ENCODE data around the gene TSNAXIP1.

TSNAXIP1 gene

DNA sequence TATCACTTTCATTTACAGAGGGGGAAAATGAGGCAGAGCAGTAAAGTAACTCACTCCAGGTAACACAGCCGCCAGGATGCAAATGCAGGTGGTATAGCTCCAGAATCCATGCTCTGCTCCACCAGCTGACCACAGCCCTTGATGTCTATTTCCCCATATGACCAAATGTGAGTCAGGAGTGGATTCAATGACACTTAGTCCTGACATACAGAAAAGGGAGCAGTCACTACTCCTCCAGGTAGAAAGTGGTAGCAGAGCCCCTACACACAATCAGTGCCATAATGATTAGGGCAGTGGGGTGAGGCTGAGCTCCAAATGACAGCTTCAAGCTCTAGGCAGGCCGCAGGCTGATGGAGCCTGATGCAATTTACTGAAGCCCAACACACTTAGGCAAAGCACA, 44.3 kb upstream of the TSNAXIP1 start:
- no peak for DNase-seq (ENCODE audit: low spot score)
- TF ChIP-seq, protein P1, sequence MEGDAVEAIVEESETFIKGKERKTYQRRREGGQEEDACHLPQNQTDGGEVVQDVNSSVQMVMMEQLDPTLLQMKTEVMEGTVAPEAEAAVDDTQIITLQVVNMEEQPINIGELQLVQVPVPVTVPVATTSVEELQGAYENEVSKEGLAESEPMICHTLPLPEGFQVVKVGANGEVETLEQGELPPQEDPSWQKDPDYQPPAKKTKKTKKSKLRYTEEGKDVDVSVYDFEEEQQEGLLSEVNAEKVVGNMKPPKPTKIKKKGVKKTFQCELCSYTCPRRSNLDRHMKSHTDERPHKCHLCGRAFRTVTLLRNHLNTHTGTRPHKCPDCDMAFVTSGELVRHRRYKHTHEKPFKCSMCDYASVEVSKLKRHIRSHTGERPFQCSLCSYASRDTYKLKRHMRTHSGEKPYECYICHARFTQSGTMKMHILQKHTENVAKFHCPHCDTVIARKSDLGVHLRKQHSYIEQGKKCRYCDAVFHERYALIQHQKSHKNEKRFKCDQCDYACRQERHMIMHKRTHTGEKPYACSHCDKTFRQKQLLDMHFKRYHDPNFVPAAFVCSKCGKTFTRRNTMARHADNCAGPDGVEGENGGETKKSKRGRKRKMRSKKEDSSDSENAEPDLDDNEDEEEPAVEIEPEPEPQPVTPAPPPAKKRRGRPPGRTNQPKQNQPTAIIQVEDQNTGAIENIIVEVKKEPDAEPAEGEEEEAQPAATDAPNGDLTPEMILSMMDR (IDR thresholded peaks at IDR 0.05; ENCODE audit: borderline replicate concordance, control extremely low read depth, extremely low read depth, insufficient read depth, missing control alignments): no peak
- in situ Hi-C loops (cut with MboI; ENCODE audit: low sequenced_read_pairs, unreplicated experiment): no loop called here

DNA sequence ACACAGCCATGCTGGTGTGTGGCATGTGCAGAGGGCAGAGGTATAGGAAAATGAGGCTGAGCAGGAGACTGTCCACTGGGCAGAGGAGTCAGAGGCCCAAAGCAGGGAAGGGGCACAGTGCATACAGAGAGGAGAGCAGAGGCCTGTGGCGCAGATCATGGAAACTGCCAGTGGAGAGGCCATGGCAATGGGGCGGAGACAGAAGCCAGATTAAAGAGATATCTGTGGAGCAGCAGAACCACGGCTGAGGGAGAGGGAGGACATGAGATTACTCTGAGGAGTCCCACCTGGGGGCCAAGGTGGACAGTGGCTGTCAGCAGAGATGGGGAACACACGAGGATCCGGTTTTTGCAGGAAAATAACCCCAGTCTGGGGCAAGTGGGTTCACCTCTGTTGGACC, 43.6 kb upstream of the TSNAXIP1 start:
- in situ Hi-C loops (cut with MboI; ENCODE audit: low sequenced_read_pairs, unreplicated experiment): no loop called here
- DNase-seq (ENCODE audit: low spot score): no peak
- TF ChIP-seq, protein P1 (IDR thresholded peaks at IDR 0.05; ENCODE audit: borderline replicate concordance, control extremely low read depth, extremely low read depth, insufficient read depth, missing control alignments): no peak

DNA sequence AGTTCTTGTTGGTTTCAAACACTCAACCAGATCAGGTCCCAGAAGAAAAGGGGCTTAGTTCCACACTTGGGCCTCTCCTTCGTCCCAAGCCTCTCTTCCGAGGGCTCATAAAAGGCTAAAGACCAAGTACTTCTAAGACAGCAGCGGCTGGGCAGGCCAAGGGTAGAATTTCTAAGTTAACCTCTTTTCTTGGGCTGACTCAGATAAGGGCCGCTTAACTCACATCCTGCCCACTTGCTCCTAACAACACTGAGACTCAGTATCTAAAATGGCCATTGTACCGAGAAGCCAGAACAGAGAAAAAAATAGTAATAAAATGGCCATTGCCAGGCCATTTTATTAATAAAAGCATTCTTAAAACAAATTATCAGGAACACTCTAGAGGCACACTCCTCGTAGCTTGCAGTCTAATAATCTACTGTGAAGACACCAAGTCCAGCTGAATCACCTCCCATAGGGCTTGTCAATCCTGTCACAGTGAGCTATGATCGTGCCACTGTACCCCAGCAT, 42.5 kb upstream of the TSNAXIP1 start:
- DNase-seq (ENCODE audit: low spot score): no peak
- TF ChIP-seq, protein P1 (IDR thresholded peaks at IDR 0.05; ENCODE audit: borderline replicate concordance, control extremely low read depth, extremely low read depth, insufficient read depth, missing control alignments): no peak
- in situ Hi-C loops (cut with MboI; ENCODE audit: low sequenced_read_pairs, unreplicated experiment): no loop called here

DNA sequence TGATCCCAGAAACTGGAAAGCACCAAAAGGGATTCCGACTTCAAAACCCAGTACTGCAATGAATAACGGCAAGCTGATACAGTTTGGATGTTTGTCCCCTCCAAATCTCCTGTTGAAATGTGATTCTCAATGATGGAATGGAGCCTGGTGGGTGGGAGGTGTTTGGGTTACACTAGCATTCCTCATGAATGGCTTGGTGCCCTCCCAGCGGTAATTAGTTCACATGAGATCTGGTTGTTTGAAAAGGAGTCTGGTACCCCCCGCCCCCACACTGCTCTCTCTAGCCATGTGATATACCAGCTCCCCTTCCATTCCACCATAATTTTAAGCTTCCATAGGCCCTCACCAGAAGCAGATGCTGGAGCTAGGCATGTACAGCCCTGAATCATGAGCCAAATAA, 40.4 kb upstream of the TSNAXIP1 start:
- DNase-seq (ENCODE audit: low spot score): no peak
- TF ChIP-seq, protein P1 (IDR thresholded peaks at IDR 0.05; ENCODE audit: borderline replicate concordance, control extremely low read depth, extremely low read depth, insufficient read depth, missing control alignments): no peak
- in situ Hi-C loops (cut with MboI; ENCODE audit: low sequenced_read_pairs, unreplicated experiment): no loop called here

DNA sequence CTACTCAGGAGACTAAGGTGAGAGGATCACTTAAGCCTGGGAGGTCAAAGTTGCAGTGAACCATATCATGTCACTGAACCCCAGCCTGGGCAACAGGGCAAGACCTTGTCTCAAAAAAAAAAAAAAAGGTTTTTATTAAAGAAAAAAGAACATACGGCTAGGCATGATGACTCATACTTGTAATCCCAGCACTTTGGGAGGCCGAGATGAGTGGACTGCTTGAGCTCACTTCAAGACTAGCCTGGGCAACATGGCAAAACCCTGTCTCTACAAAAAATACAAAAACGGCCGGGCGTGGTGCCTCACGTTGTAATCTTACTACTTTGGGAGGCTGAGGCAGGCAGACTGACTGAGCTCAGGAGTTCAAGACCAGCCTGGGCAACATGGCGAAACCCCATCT, 38.7 kb upstream of the TSNAXIP1 start:
- in situ Hi-C loops (cut with MboI; ENCODE audit: low sequenced_read_pairs, unreplicated experiment): no loop called here
- DNase-seq (ENCODE audit: low spot score): no peak
- TF ChIP-seq, protein P1 (IDR thresholded peaks at IDR 0.05; ENCODE audit: borderline replicate concordance, control extremely low read depth, extremely low read depth, insufficient read depth, missing control alignments): no peak

DNA sequence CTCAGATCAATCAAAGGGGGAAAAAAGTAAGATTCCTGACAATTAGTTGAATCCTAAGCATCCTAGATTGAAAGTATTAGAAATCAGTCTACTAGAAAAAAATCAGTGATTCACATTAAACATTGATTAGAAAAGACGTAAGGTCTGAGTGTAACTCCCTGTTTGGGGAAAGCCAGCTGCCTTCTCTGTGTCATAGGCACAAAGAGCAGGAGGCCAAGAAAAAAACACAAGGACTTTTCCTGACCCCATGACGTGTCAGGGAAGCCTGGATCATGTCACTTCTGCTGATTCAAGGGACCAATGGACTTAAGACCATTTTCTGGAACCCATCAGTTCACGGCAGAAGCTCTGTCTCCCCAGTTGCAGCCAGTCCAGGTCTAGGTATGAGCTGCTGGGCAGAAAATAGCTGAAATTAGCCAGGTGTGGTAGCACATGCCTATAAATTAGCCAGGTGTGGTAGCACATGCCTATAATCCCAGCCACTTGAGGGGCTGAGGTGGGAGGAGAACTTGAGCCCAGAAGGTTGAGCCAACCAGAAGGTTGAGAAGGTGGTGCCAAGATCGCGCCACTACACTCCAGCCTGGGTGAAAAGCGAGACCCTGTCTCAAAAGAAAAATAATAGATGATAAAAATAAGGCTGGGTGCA, 36.2 kb upstream of the TSNAXIP1 start:
- TF ChIP-seq, protein P1 (IDR thresholded peaks at IDR 0.05; ENCODE audit: borderline replicate concordance, control extremely low read depth, extremely low read depth, insufficient read depth, missing control alignments): no peak
- DNase-seq (ENCODE audit: low spot score): no peak
- in situ Hi-C loops (cut with MboI; ENCODE audit: low sequenced_read_pairs, unreplicated experiment): no loop called here
